Keratinocyte (primary cell): ENCODE measurements around the gene RNF17. TPM values are rescaled to one million over a fixed set of nuclear protein-coding genes. Genes with fewer than 3 reads are reported as not detected.

Experiments
- DNase-seq: peaks from one replicate; pipeline ENCODE4 v3.0.0-alpha.2; 2011; ENCODE audit warnings: low read depth, missing footprints, low spot score
- FAIRE-seq: peaks from 2 replicates; lab custom pipeline; 2011; peaks lifted over from hg19 to GRCh38; lab: Jason Lieb, UNC
- H2AFZ ChIP-seq: 2 replicates; pipeline ENCODE4 v1.6.0; 2012; ENCODE audit warnings: low read length, control low read depth, inconsistent platforms; ENCODE audit not compliant: control insufficient read depth
- H3K27ac ChIP-seq: 2 replicates; pipeline ENCODE4 v1.5.1; 2011; ENCODE audit warnings: low read length; ENCODE audit not compliant: control insufficient read depth, insufficient read depth
- H3K27me3 ChIP-seq: 3 replicates; pipeline ENCODE4 v1.6.0; 2011; ENCODE audit warnings: low read length; ENCODE audit not compliant: control insufficient read depth, insufficient read depth; ENCODE audit errors: extremely low read depth
- H3K36me3 ChIP-seq, 2 experiments: 2 replicates in 1 of 2; 3 replicates in 1 of 2; pipeline ENCODE4 v1.5.1; 2011; ENCODE audit warnings: low read length in 2 of 2, mild to moderate bottlenecking in 1 of 2; ENCODE audit not compliant: control insufficient read depth in 2 of 2, insufficient read depth in 2 of 2; ENCODE audit errors: extremely low read depth in 1 of 2
- H3K4me1 ChIP-seq: 3 replicates; pipeline ENCODE4 v1.5.1; 2011; ENCODE audit warnings: low read length; ENCODE audit not compliant: control insufficient read depth, insufficient read depth; ENCODE audit errors: extremely low read depth
- H3K4me2 ChIP-seq: 3 replicates; pipeline ENCODE4 v1.6.0; 2011; ENCODE audit warnings: low read depth, low read length; ENCODE audit not compliant: control insufficient read depth, insufficient read depth; ENCODE audit errors: extremely low read depth
- H3K4me3 ChIP-seq, 3 experiments: fragments of 200-600 bp in 1 of 3; sonication (generic) in 1 of 3; 2 replicates in 2 of 3; 3 replicates in 1 of 3; pipeline ENCODE4 v1.5.1; 2011 to 2016; ENCODE audit warnings: low read length in 3 of 3, mild to moderate bottlenecking in 3 of 3, control low read depth in 2 of 3, inconsistent platforms in 1 of 3, low read depth in 1 of 3, mixed read lengths in 1 of 3, mixed run types in 1 of 3, moderate library complexity in 1 of 3; ENCODE audit not compliant: control insufficient read depth in 2 of 3, insufficient read depth in 2 of 3; ENCODE audit errors: extremely low read depth in 1 of 3
- H3K79me2 ChIP-seq: 2 replicates; pipeline ENCODE4 v1.6.0; 2012; ENCODE audit warnings: low read length; ENCODE audit not compliant: control insufficient read depth, insufficient read depth
- H3K9ac ChIP-seq: 3 replicates; pipeline ENCODE4 v1.6.0; 2011; ENCODE audit warnings: low read length; ENCODE audit not compliant: control insufficient read depth, insufficient read depth; ENCODE audit errors: extremely low read depth
- H3K9me1 ChIP-seq: 3 replicates; pipeline ENCODE4 v1.6.0; 2011; ENCODE audit warnings: low read length; ENCODE audit not compliant: control insufficient read depth, insufficient read depth; ENCODE audit errors: extremely low read depth
- H3K9me3 ChIP-seq: 2 replicates; pipeline ENCODE4 v1.5.1; 2012; ENCODE audit warnings: low read depth, low read length; ENCODE audit not compliant: control insufficient read depth
- H4K20me1 ChIP-seq: 3 replicates; pipeline ENCODE4 v1.6.0; 2011; ENCODE audit warnings: low read length; ENCODE audit not compliant: control insufficient read depth, insufficient read depth; ENCODE audit errors: extremely low read depth
- EZH2 ChIP-seq: IDR thresholded peaks from one replicate; pipeline ENCODE4 v1.6.1; 2012; ENCODE audit warnings: inconsistent platforms, mild to moderate bottlenecking, low read length, moderate library complexity
- dilution Hi-C: fragments of 300-500 bp; cut with MboI; formaldehyde crosslinking; loops from one replicate; pipeline ENCODE4 v1.7.0; 2020; ENCODE audit warnings: low sequenced_read_pairs; ENCODE audit not compliant: extremely low pct_ligation_motif_present
- polyA plus RNA-seq, 5 experiments: library from polyadenylated mRNA; depleted of rRNA in 3 of 5; stranded (reverse) in 3 of 5; stranded (forward) in 1 of 5; unstranded in 1 of 5; fragments of >200 nt; gene quantifications; 1 replicate in 1 of 5; 2 replicates in 3 of 5; 3 replicates in 1 of 5; pipeline versions ENCODE4 v1.2.1 to v1.2.3, GENCODE V29; 2011 to 2012; ENCODE audit warnings: missing spikeins in 2 of 5, low read depth in 1 of 5, low replicate concordance in 1 of 5
- TF ChIP-seq, protein P1 (sequence below), 3 experiments: IDR thresholded peaks in 1 of 3; conservative IDR thresholded peaks in 1 of 3; optimal IDR thresholded peaks in 1 of 3; 2 replicates in 2 of 3; 3 replicates in 1 of 3; pipeline versions ENCODE3 to v1.5.1; 2011; ENCODE audit warnings: low read length in 3 of 3, mild to moderate bottlenecking in 3 of 3, moderate library complexity in 2 of 3, control low read depth in 1 of 3, inconsistent platforms in 1 of 3; ENCODE audit not compliant: insufficient read depth in 2 of 3; ENCODE audit errors: extremely low read depth in 1 of 3

RNF17 gene
- polyA plus RNA-seq, 1 donor (not counting 4 experiments of a cell fraction or from before 2014, with no cell fraction given) = not detected

DNA sequence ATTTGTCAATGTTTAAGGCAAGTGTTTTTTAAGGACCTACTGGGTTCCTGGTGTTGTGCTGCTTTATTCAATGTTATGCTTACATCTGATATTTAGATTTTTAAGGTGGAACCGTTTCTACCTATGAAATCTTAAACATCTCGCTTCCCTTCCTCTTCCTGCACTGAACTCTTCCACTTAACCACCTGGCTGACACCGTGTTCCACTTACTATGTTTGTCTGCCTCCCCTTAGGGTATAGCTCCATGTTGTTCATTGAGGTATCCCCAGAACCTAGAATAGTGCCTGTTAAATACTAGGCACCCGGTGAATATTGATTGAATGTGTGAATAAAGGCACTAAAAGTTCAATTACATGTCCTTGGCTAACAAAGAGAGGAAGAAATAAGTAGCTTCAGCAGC lies 104.9 kb downstream of the RNF17 start:
- H3K9me1 ChIP-seq = no peaks in the 10 kb centered on the region
- H2AFZ ChIP-seq = peak overlapping the region; percentile 2
- no peak for FAIRE-seq
- no peaks in the 10 kb centered on the region for H3K9me3 ChIP-seq
- dilution Hi-C loops = no loop called here
- TF ChIP-seq, protein P1, sequence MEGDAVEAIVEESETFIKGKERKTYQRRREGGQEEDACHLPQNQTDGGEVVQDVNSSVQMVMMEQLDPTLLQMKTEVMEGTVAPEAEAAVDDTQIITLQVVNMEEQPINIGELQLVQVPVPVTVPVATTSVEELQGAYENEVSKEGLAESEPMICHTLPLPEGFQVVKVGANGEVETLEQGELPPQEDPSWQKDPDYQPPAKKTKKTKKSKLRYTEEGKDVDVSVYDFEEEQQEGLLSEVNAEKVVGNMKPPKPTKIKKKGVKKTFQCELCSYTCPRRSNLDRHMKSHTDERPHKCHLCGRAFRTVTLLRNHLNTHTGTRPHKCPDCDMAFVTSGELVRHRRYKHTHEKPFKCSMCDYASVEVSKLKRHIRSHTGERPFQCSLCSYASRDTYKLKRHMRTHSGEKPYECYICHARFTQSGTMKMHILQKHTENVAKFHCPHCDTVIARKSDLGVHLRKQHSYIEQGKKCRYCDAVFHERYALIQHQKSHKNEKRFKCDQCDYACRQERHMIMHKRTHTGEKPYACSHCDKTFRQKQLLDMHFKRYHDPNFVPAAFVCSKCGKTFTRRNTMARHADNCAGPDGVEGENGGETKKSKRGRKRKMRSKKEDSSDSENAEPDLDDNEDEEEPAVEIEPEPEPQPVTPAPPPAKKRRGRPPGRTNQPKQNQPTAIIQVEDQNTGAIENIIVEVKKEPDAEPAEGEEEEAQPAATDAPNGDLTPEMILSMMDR (optimal IDR thresholded peaks at IDR 0.05 in 1 of 3, IDR thresholded peaks at IDR 0.05 in 1 of 3, conservative IDR thresholded peaks at IDR 0.05 in 1 of 3; ENCODE audit: extremely low read depth in 1 of 3, insufficient read depth in 2 of 3, low read length in 3 of 3) = no peak
- TF ChIP-seq EZH2 = no peak
- H3K4me3 ChIP-seq = no peak overlapping the region
- peaks cover 2% of the 10 kb centered on the region for H3K4me1 ChIP-seq
- no peaks in the 10 kb centered on the region for H4K20me1 ChIP-seq
- no peak overlapping the region for H3K4me2 ChIP-seq
- no peak overlapping the region for H3K9ac ChIP-seq
- H3K27me3 ChIP-seq = no peaks in the 10 kb centered on the region
- DNase-seq = no peak
- H3K27ac ChIP-seq = no peak overlapping the region
- no peaks in the 10 kb centered on the region for H3K36me3 ChIP-seq
- no peaks in the 10 kb centered on the region for H3K79me2 ChIP-seq

DNA sequence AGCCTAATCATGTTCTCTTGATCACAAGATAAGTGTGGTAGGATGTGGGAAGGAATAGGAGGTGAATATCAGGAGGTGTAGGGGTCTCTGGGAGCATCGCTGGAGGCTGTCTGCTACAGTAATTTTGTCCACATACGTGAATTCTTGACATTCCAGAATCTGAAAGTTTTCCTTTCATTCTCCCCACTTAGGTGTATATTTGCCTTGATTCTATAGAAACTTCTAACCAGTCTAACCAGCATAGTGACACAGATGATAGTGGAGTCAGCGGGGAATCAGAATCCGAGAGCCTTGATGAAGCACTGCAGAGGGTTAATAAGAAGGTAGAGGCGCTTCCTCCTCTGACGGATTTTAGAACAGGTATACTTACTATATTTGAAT lies 106.4 kb downstream of the RNF17 start:
- FAIRE-seq (no peak), DNase-seq (no peak)
- H2AFZ ChIP-seq = no peak overlapping the region
- no peak overlapping the region for H3K4me2 ChIP-seq
- H3K4me3 ChIP-seq = no peak overlapping the region
- no peaks in the 10 kb centered on the region for H3K9me3 ChIP-seq
- dilution Hi-C loops = no loop called here
- no peaks in the 10 kb centered on the region for H3K27me3 ChIP-seq
- no peaks in the 10 kb centered on the region for H3K9me1 ChIP-seq
- no peaks in the 10 kb centered on the region for H3K79me2 ChIP-seq
- H4K20me1 ChIP-seq = no peaks in the 10 kb centered on the region
- no peak overlapping the region for H3K27ac ChIP-seq
- TF ChIP-seq, protein P1 (optimal IDR thresholded peaks at IDR 0.05 in 1 of 3, IDR thresholded peaks at IDR 0.05 in 1 of 3, conservative IDR thresholded peaks at IDR 0.05 in 1 of 3; ENCODE audit: extremely low read depth in 1 of 3, insufficient read depth in 2 of 3, low read length in 3 of 3) = no peak
- no peak for TF ChIP-seq EZH2
- H3K4me1 ChIP-seq = peaks cover 2% of the 10 kb centered on the region
- H3K36me3 ChIP-seq = no peaks in the 10 kb centered on the region
- H3K9ac ChIP-seq = no peak overlapping the region
